Endodermal cell (in vitro differentiated cells): ENCODE results near the gene ABLIM2. TPM values are rescaled to one million over a fixed set of nuclear protein-coding genes. Genes with fewer than 3 reads are reported as not detected.

Experiments
- DNase-seq: peaks from one replicate; pipeline ENCODE4 v3.0.0-alpha.2; 2017
- H3K27ac ChIP-seq: 2 replicates; pipeline ENCODE4 v1.5.1; 2013; ENCODE audit warnings: mild to moderate bottlenecking, low read depth, low read length, moderate library complexity
- H3K27me3 ChIP-seq: 2 replicates; pipeline ENCODE4 v1.6.1; 2013; ENCODE audit warnings: mild to moderate bottlenecking, low read length, moderate library complexity; ENCODE audit not compliant: insufficient read depth, control insufficient read depth, poor library complexity, severe bottlenecking
- H3K36me3 ChIP-seq: 2 replicates; pipeline ENCODE4 v1.7.0; 2013; ENCODE audit warnings: mild to moderate bottlenecking, low read length, moderate library complexity; ENCODE audit not compliant: control insufficient read depth, insufficient read depth
- H3K4me1 ChIP-seq: one replicate; pipeline ENCODE4 v1.7.0; 2013; ENCODE audit warnings: low read length; ENCODE audit not compliant: control insufficient read depth, insufficient read depth
- H3K4me3 ChIP-seq: 2 replicates; pipeline ENCODE4 v1.5.1; 2013; ENCODE audit warnings: mild to moderate bottlenecking, low read length, moderate library complexity
- H3K9ac ChIP-seq: 2 replicates; pipeline ENCODE4 v1.6.1; 2013; ENCODE audit warnings: mild to moderate bottlenecking, low read length, moderate library complexity; ENCODE audit not compliant: poor library complexity, severe bottlenecking; ENCODE audit errors: extremely low read depth
- H3K9me3 ChIP-seq: 2 replicates; pipeline ENCODE4 v1.6.1; 2013; ENCODE audit warnings: mild to moderate bottlenecking, low read length, moderate library complexity; ENCODE audit not compliant: control insufficient read depth
- H3K27ac Mint-ChIP-seq: 2 replicates; pipeline ENCODE4 v1.8.0; 2020; ENCODE audit warnings: mixed read lengths
- H3K27me3 Mint-ChIP-seq: 2 replicates; pipeline ENCODE4 v1.8.0; 2021; ENCODE audit warnings: mild to moderate bottlenecking, mixed read lengths; ENCODE audit not compliant: insufficient read depth
- H3K36me3 Mint-ChIP-seq: 2 replicates; pipeline ENCODE4 v1.8.0; 2020; ENCODE audit warnings: low read depth, mixed read lengths
- H3K4me1 Mint-ChIP-seq: 2 replicates; pipeline ENCODE4 v1.8.0; 2020; ENCODE audit warnings: mixed read lengths
- H3K4me3 Mint-ChIP-seq: 2 replicates; pipeline ENCODE4 v1.8.0; 2020; ENCODE audit warnings: mild to moderate bottlenecking, moderate library complexity, mixed read lengths
- H3K9me3 Mint-ChIP-seq: 2 replicates; pipeline ENCODE4 v1.8.0; 2020; ENCODE audit warnings: mild to moderate bottlenecking, mixed read lengths
- WGBS, 2 experiments: methylation state at CpG; one replicate each; pipeline versions ENCODE4 v1.1.5 to v1.1.7; 2013; ENCODE audit warnings: missing lambda C conversion rate in 2 of 2, mixed read lengths in 1 of 2; ENCODE audit not compliant: insufficient coverage in 1 of 2, insufficient read length in 1 of 2; 5-methylcytosine and 5-hydroxymethylcytosine counted together
- total RNA-seq, 2 donors: library from RNA; stranded (reverse); fragmentation: NEBNext Ultra II Directional in 1 of 2; extraction: Animal tissue kit (Norgen Biotek cat#: 25700) in 1 of 2; gene quantifications; 2 replicates in 1 of 2; 3 replicates in 1 of 2; pipeline ENCODE4 v1.2.1, GENCODE V29; 2021
- TF ChIP-seq, protein P1 (sequence below): fragments of 200-600 bp; sonication (generic); conservative IDR thresholded peaks from 2 replicates; pipeline ENCODE4 v1.5.0; 2021; ENCODE audit warnings: antibody characterized with exemption, mild to moderate bottlenecking

Gene ABLIM2
- total RNA-seq, 2 donors from 2014 or later, result 0.35 to 1.6 TPM

DNA sequence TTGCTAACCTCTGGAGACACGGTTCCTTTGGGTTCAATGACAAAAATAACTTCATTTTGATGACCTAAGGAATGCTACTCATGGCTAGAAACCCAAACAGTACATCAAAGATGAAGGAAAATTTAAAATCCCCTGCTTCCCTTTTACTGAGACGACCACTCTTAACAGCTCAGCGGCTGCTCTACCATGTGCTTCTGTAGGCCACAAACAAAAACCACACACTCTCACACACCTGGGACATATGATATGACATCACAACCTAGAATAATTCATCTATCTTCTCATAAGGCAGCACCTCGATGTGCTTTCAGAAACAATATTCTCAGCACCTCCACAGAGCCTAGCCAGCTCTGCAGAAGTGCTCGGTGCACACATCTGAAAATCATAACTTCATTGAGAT is 34.7 kb downstream of the ABLIM2 start:
- TF ChIP-seq, protein P1, sequence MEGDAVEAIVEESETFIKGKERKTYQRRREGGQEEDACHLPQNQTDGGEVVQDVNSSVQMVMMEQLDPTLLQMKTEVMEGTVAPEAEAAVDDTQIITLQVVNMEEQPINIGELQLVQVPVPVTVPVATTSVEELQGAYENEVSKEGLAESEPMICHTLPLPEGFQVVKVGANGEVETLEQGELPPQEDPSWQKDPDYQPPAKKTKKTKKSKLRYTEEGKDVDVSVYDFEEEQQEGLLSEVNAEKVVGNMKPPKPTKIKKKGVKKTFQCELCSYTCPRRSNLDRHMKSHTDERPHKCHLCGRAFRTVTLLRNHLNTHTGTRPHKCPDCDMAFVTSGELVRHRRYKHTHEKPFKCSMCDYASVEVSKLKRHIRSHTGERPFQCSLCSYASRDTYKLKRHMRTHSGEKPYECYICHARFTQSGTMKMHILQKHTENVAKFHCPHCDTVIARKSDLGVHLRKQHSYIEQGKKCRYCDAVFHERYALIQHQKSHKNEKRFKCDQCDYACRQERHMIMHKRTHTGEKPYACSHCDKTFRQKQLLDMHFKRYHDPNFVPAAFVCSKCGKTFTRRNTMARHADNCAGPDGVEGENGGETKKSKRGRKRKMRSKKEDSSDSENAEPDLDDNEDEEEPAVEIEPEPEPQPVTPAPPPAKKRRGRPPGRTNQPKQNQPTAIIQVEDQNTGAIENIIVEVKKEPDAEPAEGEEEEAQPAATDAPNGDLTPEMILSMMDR, result no peak
- H3K27ac ChIP-seq, result no peak overlapping the region
- H3K9ac ChIP-seq, result no peak overlapping the region
- 74 to 88% methylated on average over 4 to 5 of the region's 5 CpGs for WGBS, 2 experiments
- H3K36me3 ChIP-seq, result no peaks in the 10 kb centered on the region
- Mint-ChIP-seq H3K9me3 (no peaks in the 10 kb centered on the region), H3K27ac (no peak overlapping the region), H3K36me3 (no peaks in the 10 kb centered on the region), H3K4me1 (peaks cover 11% of the 10 kb centered on the region), H3K27me3 (no peaks in the 10 kb centered on the region), H3K4me3 (no peak overlapping the region)
- no peaks in the 10 kb centered on the region for H3K27me3 ChIP-seq
- no peaks in the 10 kb centered on the region for H3K9me3 ChIP-seq
- no peak for DNase-seq
- H3K4me3 ChIP-seq, result no peak overlapping the region
- H3K4me1 ChIP-seq, result no peaks in the 10 kb centered on the region

DNA sequence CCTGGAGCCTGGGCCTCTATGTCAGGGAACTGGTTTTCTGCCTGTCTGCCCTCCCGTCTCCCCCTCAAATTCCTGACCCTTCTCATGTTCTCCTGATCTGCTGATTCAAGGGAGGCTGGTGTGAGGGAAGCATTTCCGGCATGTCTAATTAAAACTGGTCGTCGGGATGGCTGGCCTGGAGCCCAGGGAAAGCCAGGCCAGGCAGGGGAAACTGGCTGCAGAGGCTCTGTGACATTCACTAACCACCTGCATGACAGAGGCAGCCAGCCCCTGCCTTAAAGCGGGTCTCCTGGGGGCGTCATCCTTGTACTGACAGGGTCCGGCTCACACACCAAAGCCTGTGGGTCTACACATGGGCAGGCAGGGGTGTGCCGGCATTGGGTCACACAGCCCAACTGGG is 35.2 kb downstream of the ABLIM2 start:
- Histone ChIP-seq H3K4me3 (no peak overlapping the region), H3K27ac (no peak overlapping the region), H3K9me3 (no peaks in the 10 kb centered on the region), H3K27me3 (no peaks in the 10 kb centered on the region), H3K36me3 (no peaks in the 10 kb centered on the region), H3K9ac (no peak overlapping the region), H3K4me1 (no peaks in the 10 kb centered on the region)
- Mint-ChIP-seq H3K36me3 (no peaks in the 10 kb centered on the region), H3K27ac (no peak overlapping the region), H3K9me3 (no peaks in the 10 kb centered on the region), H3K4me1 (peaks cover 6% of the 10 kb centered on the region), H3K4me3 (no peak overlapping the region), H3K27me3 (no peaks in the 10 kb centered on the region)
- TF ChIP-seq, protein P1, result no peak
- 89 to 90% methylated on average over 5 to 8 of the region's 8 CpGs for WGBS, 2 experiments
- no peak for DNase-seq

DNA sequence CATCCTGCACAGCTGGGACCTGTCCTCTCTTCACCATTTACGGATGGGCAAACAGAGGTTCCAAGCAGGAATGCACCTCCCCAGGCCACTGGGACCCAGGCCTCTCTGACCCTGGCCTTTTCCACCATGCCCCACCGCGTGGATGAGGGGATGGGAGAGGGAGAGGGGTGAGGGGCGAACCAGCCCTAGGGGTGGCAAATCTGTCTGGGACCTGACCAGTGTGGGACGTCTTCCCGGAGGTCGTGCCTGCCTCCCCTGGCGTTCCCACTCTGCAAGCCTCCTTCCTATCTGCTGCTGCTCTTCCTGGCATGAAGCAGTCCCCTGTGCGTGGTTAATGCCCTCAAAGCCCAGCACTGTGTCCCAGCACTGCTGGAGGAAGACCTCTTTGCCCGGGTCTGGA is 35.9 kb downstream of the ABLIM2 start:
- no peak overlapping the region for H3K27ac ChIP-seq
- H3K27me3 ChIP-seq, result no peaks in the 10 kb centered on the region
- no peaks in the 10 kb centered on the region for H3K4me1 Mint-ChIP-seq
- H3K27me3 Mint-ChIP-seq, result no peaks in the 10 kb centered on the region
- no peak for DNase-seq
- TF ChIP-seq, protein P1, result no peak
- H3K36me3 ChIP-seq, result no peaks in the 10 kb centered on the region
- peaks cover under 1% of the 10 kb centered on the region for H3K9me3 Mint-ChIP-seq
- H3K4me1 ChIP-seq, result no peaks in the 10 kb centered on the region
- WGBS, 2 experiments, result 95 to 100% methylated on average over 5 to 10 of the region's 10 CpGs
- no peak overlapping the region for H3K27ac Mint-ChIP-seq
- no peak overlapping the region for H3K4me3 Mint-ChIP-seq
- H3K36me3 Mint-ChIP-seq, result no peaks in the 10 kb centered on the region
- H3K4me3 ChIP-seq, result no peak overlapping the region
- H3K9me3 ChIP-seq, result no peaks in the 10 kb centered on the region
- H3K9ac ChIP-seq, result no peak overlapping the region
